Nephron progenitor cell (in vitro differentiated cells): ENCODE results near the gene WDR59.

ENCODE experiments used
- DNase-seq: peaks from one replicate; pipeline ENCODE4 v3.0.0; 2021
- H3K27ac Mint-ChIP-seq: 2 replicates; pipeline ENCODE4 v1.8.0; 2021; ENCODE audit warnings: mild to moderate bottlenecking, moderate library complexity, mixed read lengths
- H3K27me3 Mint-ChIP-seq: 2 replicates; pipeline ENCODE4 v1.8.0; 2021; ENCODE audit warnings: mild to moderate bottlenecking, low read depth, mixed read lengths; ENCODE audit not compliant: poor library complexity
- H3K36me3 Mint-ChIP-seq: 2 replicates; pipeline ENCODE4 v1.8.0; 2021; ENCODE audit warnings: low read depth, mixed read lengths
- H3K4me1 Mint-ChIP-seq: 2 replicates; pipeline ENCODE4 v1.8.0; 2021; ENCODE audit warnings: mixed read lengths
- H3K4me3 Mint-ChIP-seq: 2 replicates; pipeline ENCODE4 v1.8.0; 2021; ENCODE audit warnings: mild to moderate bottlenecking, moderate library complexity, mixed read lengths
- H3K9me3 Mint-ChIP-seq: 2 replicates; pipeline ENCODE4 v1.8.0; 2021; ENCODE audit warnings: mild to moderate bottlenecking, moderate library complexity, mixed read lengths
- TF ChIP-seq, protein P1 (sequence below): fragments of 200-600 bp; sonication (generic); IDR thresholded peaks from 2 replicates; pipeline ENCODE4 v1.5.0; 2021; ENCODE audit warnings: antibody characterized with exemption

Gene WDR59

GRCh38 chr16:74982256-74982655, 2.7 kb downstream of the WDR59 start:
- TF ChIP-seq, protein P1, sequence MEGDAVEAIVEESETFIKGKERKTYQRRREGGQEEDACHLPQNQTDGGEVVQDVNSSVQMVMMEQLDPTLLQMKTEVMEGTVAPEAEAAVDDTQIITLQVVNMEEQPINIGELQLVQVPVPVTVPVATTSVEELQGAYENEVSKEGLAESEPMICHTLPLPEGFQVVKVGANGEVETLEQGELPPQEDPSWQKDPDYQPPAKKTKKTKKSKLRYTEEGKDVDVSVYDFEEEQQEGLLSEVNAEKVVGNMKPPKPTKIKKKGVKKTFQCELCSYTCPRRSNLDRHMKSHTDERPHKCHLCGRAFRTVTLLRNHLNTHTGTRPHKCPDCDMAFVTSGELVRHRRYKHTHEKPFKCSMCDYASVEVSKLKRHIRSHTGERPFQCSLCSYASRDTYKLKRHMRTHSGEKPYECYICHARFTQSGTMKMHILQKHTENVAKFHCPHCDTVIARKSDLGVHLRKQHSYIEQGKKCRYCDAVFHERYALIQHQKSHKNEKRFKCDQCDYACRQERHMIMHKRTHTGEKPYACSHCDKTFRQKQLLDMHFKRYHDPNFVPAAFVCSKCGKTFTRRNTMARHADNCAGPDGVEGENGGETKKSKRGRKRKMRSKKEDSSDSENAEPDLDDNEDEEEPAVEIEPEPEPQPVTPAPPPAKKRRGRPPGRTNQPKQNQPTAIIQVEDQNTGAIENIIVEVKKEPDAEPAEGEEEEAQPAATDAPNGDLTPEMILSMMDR, result no peak
- no peak overlapping the region for H3K4me3 Mint-ChIP-seq
- H3K9me3 Mint-ChIP-seq, result no peaks in the 10 kb centered on the region
- H3K4me1 Mint-ChIP-seq, result peaks cover 16% of the 10 kb centered on the region
- H3K27ac Mint-ChIP-seq, result no peak overlapping the region
- peaks cover 20% of the 10 kb centered on the region for H3K36me3 Mint-ChIP-seq
- DNase-seq, result no peak
- H3K27me3 Mint-ChIP-seq, result no peaks in the 10 kb centered on the region

- no peaks in the 10 kb centered on the region for H3K9me3 Mint-ChIP-seq
Measured at GRCh38 chr16:74975591-74975990, 9.3 kb downstream of the WDR59 start.

DNA sequence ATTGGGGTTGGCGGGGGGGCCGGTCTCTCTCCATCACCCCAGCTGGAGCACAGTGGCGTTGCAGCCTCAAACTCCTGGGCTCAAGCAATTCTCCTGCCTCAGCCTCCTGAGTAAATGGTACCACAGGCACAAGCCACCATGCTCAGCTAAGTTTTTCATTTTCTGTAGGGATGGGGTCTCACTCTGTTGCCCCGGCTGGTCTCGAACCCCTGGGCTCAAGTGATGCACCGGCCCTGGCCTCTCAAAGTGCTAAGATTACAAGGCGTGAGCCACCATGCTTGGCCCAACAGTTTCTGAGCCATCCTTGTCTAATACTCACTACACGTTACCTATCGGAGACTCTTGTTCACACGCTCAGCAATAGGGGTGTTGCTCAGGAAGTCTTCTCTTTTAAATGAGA, 11.6 kb downstream of the WDR59 start:
- no peaks in the 10 kb centered on the region for H3K9me3 Mint-ChIP-seq
- no peaks in the 10 kb centered on the region for H3K27me3 Mint-ChIP-seq
- H3K4me3 Mint-ChIP-seq, result no peak overlapping the region
- no peak for DNase-seq
- H3K4me1 Mint-ChIP-seq, result no peaks in the 10 kb centered on the region
- TF ChIP-seq, protein P1, result no peak
- H3K27ac Mint-ChIP-seq, result no peak overlapping the region
- H3K36me3 Mint-ChIP-seq, result peaks cover 51% of the 10 kb centered on the region

More at GRCh38 chr16:74975591-74975990, 9.3 kb downstream of the WDR59 start:
- TF ChIP-seq, protein P1, result no peak
- H3K4me1 Mint-ChIP-seq, result no peaks in the 10 kb centered on the region
- no peak overlapping the region for H3K27ac Mint-ChIP-seq
- no peak for DNase-seq
- no peaks in the 10 kb centered on the region for H3K27me3 Mint-ChIP-seq
- H3K36me3 Mint-ChIP-seq, result peaks cover 45% of the 10 kb centered on the region
- H3K4me3 Mint-ChIP-seq, result no peak overlapping the region

GRCh38 chr16:74954763-74955162, 30.2 kb downstream of the WDR59 start:
- H3K4me3 Mint-ChIP-seq, result no peak overlapping the region
- H3K36me3 Mint-ChIP-seq, result peaks cover 79% of the 10 kb centered on the region
- DNase-seq, result no peak
- H3K27ac Mint-ChIP-seq, result no peak overlapping the region
- H3K9me3 Mint-ChIP-seq, result no peaks in the 10 kb centered on the region
- TF ChIP-seq, protein P1, result no peak
- peaks cover 20% of the 10 kb centered on the region for H3K4me1 Mint-ChIP-seq
- H3K27me3 Mint-ChIP-seq, result peaks cover 8% of the 10 kb centered on the region

DNA sequence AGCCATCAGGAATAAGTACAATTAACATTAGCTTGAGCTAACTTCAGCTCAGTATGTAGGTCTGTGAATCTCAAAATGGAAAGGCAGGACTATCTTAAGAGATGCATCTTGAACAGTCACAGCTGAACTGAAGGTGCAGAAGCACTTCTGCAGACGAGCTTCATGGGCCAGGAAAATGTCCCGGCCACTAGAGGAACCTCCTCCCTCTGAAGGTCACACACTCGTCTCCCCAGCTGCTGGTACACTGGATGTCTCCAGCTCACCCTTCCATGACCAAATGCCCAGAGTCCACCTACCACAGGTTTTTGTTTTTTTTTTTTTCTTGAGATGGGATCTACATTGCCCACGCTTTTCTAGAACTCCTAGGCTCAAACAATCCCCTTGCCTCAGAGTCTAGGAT, 33.2 kb downstream of the WDR59 start:
- Mint-ChIP-seq H3K27me3 (peaks cover 2% of the 10 kb centered on the region), H3K9me3 (no peaks in the 10 kb centered on the region), H3K4me1 (peaks cover 24% of the 10 kb centered on the region), H3K4me3 (no peak overlapping the region), H3K27ac (peak overlapping the region; percentile 37), H3K36me3 (peaks cover 82% of the 10 kb centered on the region)
- no peak for DNase-seq
- TF ChIP-seq, protein P1, result no peak

GRCh38 chr16:74951206-74951605, 33.7 kb downstream of the WDR59 start:
- Mint-ChIP-seq H3K27me3 (peaks cover under 1% of the 10 kb centered on the region), H3K4me1 (peaks cover 24% of the 10 kb centered on the region), H3K36me3 (peaks cover 82% of the 10 kb centered on the region), H3K4me3 (no peak overlapping the region), H3K27ac (no peak overlapping the region), H3K9me3 (no peaks in the 10 kb centered on the region)
- DNase-seq, result no peak
- TF ChIP-seq, protein P1, result no peak
